HCT116 (cell line): ENCODE measurements around the gene MYO5C.

Experiments used
- CTCF ChIP-seq, 3 experiments: fragments of 200-600 bp in 1 of 3; sonication (generic) in 1 of 3; IDR thresholded peaks in 2 of 3; conservative IDR thresholded peaks in 1 of 3; 2 replicates each; pipeline ENCODE4 v1.5.1; 2012 to 2017; ENCODE audit warnings: low read depth in 2 of 3, low read length in 2 of 3, antibody characterized with exemption in 1 of 3, borderline replicate concordance in 1 of 3, control low read depth in 1 of 3, mild to moderate bottlenecking in 1 of 3, mixed read lengths in 1 of 3, mixed run types in 1 of 3, moderate library complexity in 1 of 3; ENCODE audit not compliant: insufficient read depth in 1 of 3
- EZH2 ChIP-seq: fragments of 200-600 bp; sonication (generic); IDR thresholded peaks from 2 replicates; pipeline ENCODE4 v1.6.1; 2017; ENCODE audit warnings: antibody characterized with exemption, mixed run types
- EZH2phosphoT487 ChIP-seq: fragments of 200-600 bp; IDR thresholded peaks from 2 replicates; pipeline ENCODE4 v1.6.1; 2018; ENCODE audit warnings: antibody characterized with exemption, borderline replicate concordance
- MAX ChIP-seq: IDR thresholded peaks from 2 replicates; pipeline ENCODE4 v1.6.1; 2012
- POLR2AphosphoS5 ChIP-seq: IDR thresholded peaks from 2 replicates; pipeline ENCODE4 v1.6.1; 2011; ENCODE audit warnings: mild to moderate bottlenecking, low read depth, low read length, moderate library complexity

GRCh38 chr15:52252781-52253180 is 42.8 kb downstream of the MYO5C start:
- TF ChIP-seq EZH2phosphoT487 (no peak), EZH2 (no peak), MAX (peak; percentile 24; the same call in 1 of the 2 replicates), CTCF (IDR thresholded peaks at IDR 0.05 in 2 of 3, conservative IDR thresholded peaks at IDR 0.05 in 1 of 3; ENCODE audit: borderline replicate concordance in 1 of 3, insufficient read depth in 1 of 3, low read depth in 2 of 3, low read length in 2 of 3) (no peak), POLR2AphosphoS5 (no peak)
